ENCODE measurements around the gene SUGCT.

Gene SUGCT

DNA sequence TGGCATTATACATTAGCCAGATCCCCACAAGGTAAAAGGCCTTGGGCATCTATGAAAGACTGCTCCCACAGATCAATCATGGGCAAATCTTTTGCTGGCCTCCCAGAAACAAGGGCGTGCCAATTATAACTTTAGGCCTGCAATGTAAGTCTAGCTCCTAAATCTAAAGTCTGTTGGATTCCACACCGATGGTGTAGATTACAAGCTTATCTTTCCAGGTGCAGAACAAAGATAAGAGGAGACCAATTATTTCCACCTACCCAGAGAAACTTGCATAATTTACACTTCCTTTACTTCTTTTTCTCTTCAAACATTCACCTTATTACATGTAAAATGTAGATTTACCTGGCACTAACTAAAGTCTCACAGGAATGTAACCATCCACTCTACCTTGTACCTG lies 713.1 kb downstream of the SUGCT start:
- TF ChIP-seq, protein P1, sequence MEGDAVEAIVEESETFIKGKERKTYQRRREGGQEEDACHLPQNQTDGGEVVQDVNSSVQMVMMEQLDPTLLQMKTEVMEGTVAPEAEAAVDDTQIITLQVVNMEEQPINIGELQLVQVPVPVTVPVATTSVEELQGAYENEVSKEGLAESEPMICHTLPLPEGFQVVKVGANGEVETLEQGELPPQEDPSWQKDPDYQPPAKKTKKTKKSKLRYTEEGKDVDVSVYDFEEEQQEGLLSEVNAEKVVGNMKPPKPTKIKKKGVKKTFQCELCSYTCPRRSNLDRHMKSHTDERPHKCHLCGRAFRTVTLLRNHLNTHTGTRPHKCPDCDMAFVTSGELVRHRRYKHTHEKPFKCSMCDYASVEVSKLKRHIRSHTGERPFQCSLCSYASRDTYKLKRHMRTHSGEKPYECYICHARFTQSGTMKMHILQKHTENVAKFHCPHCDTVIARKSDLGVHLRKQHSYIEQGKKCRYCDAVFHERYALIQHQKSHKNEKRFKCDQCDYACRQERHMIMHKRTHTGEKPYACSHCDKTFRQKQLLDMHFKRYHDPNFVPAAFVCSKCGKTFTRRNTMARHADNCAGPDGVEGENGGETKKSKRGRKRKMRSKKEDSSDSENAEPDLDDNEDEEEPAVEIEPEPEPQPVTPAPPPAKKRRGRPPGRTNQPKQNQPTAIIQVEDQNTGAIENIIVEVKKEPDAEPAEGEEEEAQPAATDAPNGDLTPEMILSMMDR (conservative IDR thresholded peaks at IDR 0.05): no peak
- no peak overlapping the region for H3K27ac ChIP-seq

- TF ChIP-seq, protein P1 (conservative IDR thresholded peaks at IDR 0.05): no peak
- no peak overlapping the region for H3K27ac ChIP-seq
These were observed 713.9 kb downstream of the SUGCT start for GRCh38 chr7:40848541-40849221.

GRCh38 chr7:40850017-40850416 lies 715.2 kb downstream of the SUGCT start:
- no peak overlapping the region for H3K27ac ChIP-seq
- TF ChIP-seq, protein P1 (conservative IDR thresholded peaks at IDR 0.05): no peak

GRCh38 chr7:40851001-40851400 lies 716.2 kb downstream of the SUGCT start:
- no peak overlapping the region for H3K27ac ChIP-seq
- TF ChIP-seq, protein P1 (conservative IDR thresholded peaks at IDR 0.05): no peak

DNA sequence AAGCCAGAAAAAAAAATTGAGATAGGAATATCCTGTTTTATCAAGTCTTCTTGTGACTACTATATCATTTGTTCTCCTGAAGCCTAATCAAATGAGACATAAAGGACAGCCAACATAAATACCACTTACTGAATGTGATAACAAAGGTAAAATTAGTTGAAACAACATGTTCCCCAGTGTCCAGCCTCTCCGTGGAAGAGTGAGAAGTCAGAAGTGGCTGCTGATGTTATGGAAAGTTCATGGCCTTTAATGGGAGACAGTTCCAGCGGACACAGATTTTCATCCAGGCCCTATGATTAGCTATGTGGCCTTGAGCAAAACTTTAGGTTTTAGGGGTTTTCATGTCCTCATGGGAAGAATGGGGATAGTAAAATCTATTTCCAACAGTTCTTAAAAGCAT lies 724.3 kb downstream of the SUGCT start:
- TF ChIP-seq, protein P1 (conservative IDR thresholded peaks at IDR 0.05): no peak
- H3K27ac ChIP-seq: no peak overlapping the region

DNA sequence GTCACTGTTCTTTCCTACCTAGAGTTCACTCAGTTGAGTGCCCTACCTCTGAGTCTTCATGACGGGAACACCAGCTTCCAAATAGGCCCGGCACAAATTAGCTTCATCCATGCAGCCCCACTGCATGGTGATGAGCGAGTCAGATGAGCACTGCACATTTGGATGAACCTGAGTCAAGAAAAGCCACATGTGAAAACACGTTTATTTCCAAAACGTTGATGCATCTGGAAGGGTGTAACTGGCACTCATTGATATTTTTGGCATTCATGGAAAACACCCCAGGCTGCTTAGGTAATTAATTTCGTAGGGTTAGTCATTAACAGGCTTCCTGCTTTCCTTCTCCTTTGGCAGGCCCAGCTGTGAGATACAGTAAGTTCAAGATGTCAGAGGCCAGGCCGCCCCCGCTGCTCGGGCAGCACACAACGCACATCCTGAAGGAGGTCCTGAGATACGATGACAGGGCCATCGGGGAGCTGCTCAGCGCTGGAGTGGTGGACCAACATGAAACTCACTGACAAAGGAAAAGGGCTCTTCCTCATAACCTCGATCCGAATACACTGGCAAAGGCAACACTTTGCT lies 725.2 kb downstream of the SUGCT start:
- TF ChIP-seq, protein P1 (conservative IDR thresholded peaks at IDR 0.05): no peak
- no peak overlapping the region for H3K27ac ChIP-seq

DNA sequence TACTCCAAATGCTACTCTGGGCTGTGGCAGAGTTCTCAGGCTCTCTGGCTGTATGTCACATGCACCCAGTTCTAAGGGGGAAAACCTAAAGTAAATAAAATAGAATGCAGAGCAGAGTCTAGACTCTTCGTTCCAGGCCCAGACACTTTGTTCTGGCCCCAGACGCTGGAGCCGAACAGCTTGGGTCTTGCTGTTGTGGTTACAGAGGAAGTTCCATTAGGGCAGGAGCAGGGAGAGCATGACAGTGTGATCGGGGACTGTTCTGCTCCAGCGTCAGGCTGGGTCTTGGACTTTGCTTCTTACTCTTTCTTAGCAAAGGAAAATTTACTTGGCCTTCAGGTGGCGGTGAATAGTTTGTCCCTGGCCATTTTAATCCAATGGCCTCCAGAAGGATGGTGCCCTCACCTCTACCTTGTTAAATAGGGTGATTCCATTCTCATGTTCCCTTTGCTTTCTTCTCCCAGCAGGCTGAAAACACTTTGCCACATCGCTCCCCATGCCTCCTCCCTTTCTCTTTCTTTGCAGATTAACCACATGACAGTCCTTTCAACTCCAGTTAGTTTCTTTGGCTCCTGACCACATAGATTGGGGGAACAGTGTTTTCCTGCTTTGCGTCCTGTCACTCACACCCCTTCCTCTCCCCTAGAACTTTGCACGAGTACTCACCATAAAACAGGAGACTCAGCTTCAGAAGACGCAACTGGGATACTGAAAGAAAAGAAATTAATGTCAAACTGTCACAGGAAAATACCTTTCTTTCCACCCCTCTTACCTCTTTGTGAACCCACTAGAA lies 730.8 kb downstream of the SUGCT start:
- no peak overlapping the region for H3K27ac ChIP-seq
- TF ChIP-seq, protein P1 (conservative IDR thresholded peaks at IDR 0.05): no peak
